ENCODE measurements around the gene KIF5B. TPM values are rescaled to one million over a fixed set of nuclear protein-coding genes. Genes with fewer than 3 reads are reported as not detected.
"Not testable (repeated sequence)": the region's sequence is repeated elsewhere in the genome, so short reads cannot be mapped to it uniquely, and the experiment has no call there.

The KIF5B gene
- polyA plus RNA-seq, 6 donors from 2014 or later = 20.4 to 26.9 (median 25.0) TPM

GRCh38 chr10:32051926-32052325, 4.3 kb downstream of the KIF5B start:
- DNase-seq = no peak
- no peak overlapping the region for H3K27ac Mint-ChIP-seq
- H3K27me3 Mint-ChIP-seq = no peaks in the 10 kb centered on the region

GRCh38 chr10:32050177-32050576, 6.0 kb downstream of the KIF5B start:
- ATAC-seq (ENCODE audit: low read depth in 2 of 2) (no peak), DNase-seq (no peak)
- H3K4me1 Mint-ChIP-seq = peaks cover 44 to 78% (median 70%) of the 10 kb centered on the region in 3 donors
- H3K36me3 Mint-ChIP-seq = peaks cover 17 to 20% of the 10 kb centered on the region in 2 donors
- no peaks in the 10 kb centered on the region for H3K27me3 Mint-ChIP-seq
- H3K27ac Mint-ChIP-seq = no peak overlapping the region
- no peaks in the 10 kb centered on the region for H3K9me3 Mint-ChIP-seq
- H3K4me3 Mint-ChIP-seq = no peak overlapping the region

More at GRCh38 chr10:32051926-32052325, 4.3 kb downstream of the KIF5B start:
- Mint-ChIP-seq H3K4me1 (peaks cover 45 to 80% (median 74%) of the 10 kb centered on the region in 3 donors), H3K9me3 (no peaks in the 10 kb centered on the region), H3K36me3 (peaks cover 8 to 17% of the 10 kb centered on the region in 2 donors), H3K4me3 (peak overlapping the region in 3 of 8 donors; percentile 5 to 65 (median 9))
- no peak for ATAC-seq (ENCODE audit: low read depth in 2 of 2)

GRCh38 chr10:32049113-32049512, 7.1 kb downstream of the KIF5B start:
- Mint-ChIP-seq H3K27ac (peak overlapping the region in 3 of 6 donors; percentile 58 to 65 (median 59)), H3K27me3 (no peaks in the 10 kb centered on the region), H3K4me1 (peaks cover 45 to 74% (median 63%) of the 10 kb centered on the region in 3 donors), H3K36me3 (peaks cover 17 to 22% of the 10 kb centered on the region in 2 donors), H3K4me3 (no peak overlapping the region), H3K9me3 (no peaks in the 10 kb centered on the region)
- DNase-seq = no peak
- no peak for ATAC-seq (ENCODE audit: low read depth in 2 of 2)

GRCh38 chr10:32048282-32048681, 7.9 kb downstream of the KIF5B start:
- no peaks in the 10 kb centered on the region for H3K9me3 Mint-ChIP-seq
- H3K4me1 Mint-ChIP-seq = peaks cover 49 to 73% (median 62%) of the 10 kb centered on the region in 3 donors
- no peak overlapping the region for H3K4me3 Mint-ChIP-seq
- no peak overlapping the region for H3K27ac Mint-ChIP-seq
- H3K36me3 Mint-ChIP-seq = peaks cover 17 to 28% of the 10 kb centered on the region in 2 donors
- H3K27me3 Mint-ChIP-seq = no peaks in the 10 kb centered on the region
- ATAC-seq (ENCODE audit: low read depth in 2 of 2) = no peak
- DNase-seq = no peak

- H3K27ac Mint-ChIP-seq = no peak overlapping the region
- ATAC-seq (ENCODE audit: low read depth in 2 of 2) (no peak), DNase-seq (no peak)
Observed at GRCh38 chr10:32047881-32048280, 8.3 kb downstream of the KIF5B start.

GRCh38 chr10:32046151-32046550, 10.1 kb downstream of the KIF5B start:
- Mint-ChIP-seq H3K27me3 (no peaks in the 10 kb centered on the region), H3K27ac (peak overlapping the region in 1 of 6 donors; percentile 1), H3K36me3 (peaks cover 17 to 28% of the 10 kb centered on the region in 2 donors), H3K9me3 (no peaks in the 10 kb centered on the region), H3K4me3 (no peak overlapping the region), H3K4me1 (peaks cover 60 to 76% (median 63%) of the 10 kb centered on the region in 3 donors)
- no peak for DNase-seq
- no peak for ATAC-seq (ENCODE audit: low read depth in 2 of 2)

More at GRCh38 chr10:32047881-32048280, 8.3 kb downstream of the KIF5B start:
- Mint-ChIP-seq H3K9me3 (no peaks in the 10 kb centered on the region), H3K4me1 (peaks cover 50 to 73% (median 62%) of the 10 kb centered on the region in 3 donors), H3K27me3 (no peaks in the 10 kb centered on the region), H3K4me3 (no peak overlapping the region), H3K36me3 (peaks cover 17 to 28% of the 10 kb centered on the region in 2 donors)

GRCh38 chr10:32042730-32043129, 13.5 kb downstream of the KIF5B start:
- not testable (repeated sequence) for H3K27me3 Mint-ChIP-seq; H3K9me3 Mint-ChIP-seq; H3K4me3 Mint-ChIP-seq; ATAC-seq (ENCODE audit: low read depth in 2 of 2); DNase-seq
- Mint-ChIP-seq H3K36me3 (peaks cover 17 to 27% of the 10 kb centered on the region in 2 donors), H3K27ac (peak overlapping the region in 2 of 6 donors; percentile 3 to 34), H3K4me1 (peaks cover 40 to 49% (median 41%) of the 10 kb centered on the region in 3 donors)

GRCh38 chr10:32041290-32042028, 14.8 kb downstream of the KIF5B start:
- Mint-ChIP-seq H3K27ac (peak overlapping the region in 3 of 6 donors; percentile 39 to 87 (median 85)), H3K36me3 (peaks cover 5 to 14% of the 10 kb centered on the region in 2 donors), H3K4me3 (peak overlapping the region in 1 of 8 donors; percentile 64), H3K4me1 (peaks cover 29 to 41% (median 30%) of the 10 kb centered on the region in 3 donors), H3K9me3 (no peaks in the 10 kb centered on the region), H3K27me3 (no peaks in the 10 kb centered on the region)
- DNase-seq = no peak
- ATAC-seq (ENCODE audit: low read depth in 2 of 2) = no peak

GRCh38 chr10:32039734-32040133, 16.5 kb downstream of the KIF5B start:
- no peak for DNase-seq
- peaks cover 21 to 36% (median 27%) of the 10 kb centered on the region in 3 donors for H3K4me1 Mint-ChIP-seq
- H3K27me3 Mint-ChIP-seq = no peaks in the 10 kb centered on the region
- H3K4me3 Mint-ChIP-seq = no peak overlapping the region
- ATAC-seq (ENCODE audit: low read depth in 2 of 2) = no peak
- H3K36me3 Mint-ChIP-seq = peaks cover 8 to 16% of the 10 kb centered on the region in 2 donors
- H3K9me3 Mint-ChIP-seq = no peaks in the 10 kb centered on the region
- no peak overlapping the region for H3K27ac Mint-ChIP-seq

- H3K9me3 Mint-ChIP-seq = no peaks in the 10 kb centered on the region
- no peak for ATAC-seq (ENCODE audit: low read depth in 2 of 2)
- H3K4me3 Mint-ChIP-seq = no peak overlapping the region
- no peak for DNase-seq
- no peaks in the 10 kb centered on the region for H3K27me3 Mint-ChIP-seq
- H3K36me3 Mint-ChIP-seq = peaks cover 8 to 19% of the 10 kb centered on the region in 2 donors
- no peak overlapping the region for H3K27ac Mint-ChIP-seq
- peaks cover 16 to 27% (median 20%) of the 10 kb centered on the region in 3 donors for H3K4me1 Mint-ChIP-seq
Observed at GRCh38 chr10:32038777-32039176, 17.4 kb downstream of the KIF5B start.

GRCh38 chr10:32036922-32037321, 19.3 kb downstream of the KIF5B start:
- H3K9me3 Mint-ChIP-seq = no peaks in the 10 kb centered on the region
- peak overlapping the region in 1 of 6 donors; percentile 67 for H3K27ac Mint-ChIP-seq
- H3K4me1 Mint-ChIP-seq = peaks cover 4 to 11% (median 7%) of the 10 kb centered on the region in 3 donors
- H3K36me3 Mint-ChIP-seq = peaks cover 19 to 28% of the 10 kb centered on the region in 2 donors
- ATAC-seq (ENCODE audit: low read depth in 2 of 2) (no peak), DNase-seq (no peak)
- H3K27me3 Mint-ChIP-seq = no peaks in the 10 kb centered on the region
- H3K4me3 Mint-ChIP-seq = no peak overlapping the region

GRCh38 chr10:32035038-32035437, 21.2 kb downstream of the KIF5B start:
- no peaks in the 10 kb centered on the region for H3K27me3 Mint-ChIP-seq
- ATAC-seq (ENCODE audit: low read depth in 2 of 2) = no peak
- no peak for DNase-seq
- H3K36me3 Mint-ChIP-seq = peaks cover 27 to 38% of the 10 kb centered on the region in 2 donors
- H3K4me3 Mint-ChIP-seq = no peak overlapping the region
- peak overlapping the region in 1 of 6 donors; percentile 30 for H3K27ac Mint-ChIP-seq
- peaks cover 0 to 6% (median 0%) of the 10 kb centered on the region in 3 donors for H3K4me1 Mint-ChIP-seq
- no peaks in the 10 kb centered on the region for H3K9me3 Mint-ChIP-seq

GRCh38 chr10:32033171-32033570, 23.1 kb downstream of the KIF5B start:
- ATAC-seq (ENCODE audit: low read depth in 2 of 2) (no peak), DNase-seq (no peak)
- H3K27ac Mint-ChIP-seq = peak overlapping the region in 2 of 6 donors; percentile 0 to 18
- H3K9me3 Mint-ChIP-seq = no peaks in the 10 kb centered on the region
- no peak overlapping the region for H3K4me3 Mint-ChIP-seq
- H3K36me3 Mint-ChIP-seq = peaks cover 36 to 38% of the 10 kb centered on the region in 2 donors
- no peaks in the 10 kb centered on the region for H3K27me3 Mint-ChIP-seq
- H3K4me1 Mint-ChIP-seq = peaks cover 0 to 6% (median 0%) of the 10 kb centered on the region in 3 donors

- Mint-ChIP-seq H3K27ac (peak overlapping the region in 3 of 6 donors; percentile 23 to 47 (median 47)), H3K4me1 (peaks cover 0 to 6% (median 0%) of the 10 kb centered on the region in 3 donors), H3K4me3 (no peak overlapping the region), H3K27me3 (no peaks in the 10 kb centered on the region), H3K9me3 (no peaks in the 10 kb centered on the region), H3K36me3 (peaks cover 38 to 39% of the 10 kb centered on the region in 2 donors)
- ATAC-seq (ENCODE audit: low read depth in 2 of 2) (no peak), DNase-seq (no peak)
Observed at GRCh38 chr10:32031920-32032319, 24.3 kb downstream of the KIF5B start.
